HepG2 (cell line): Measurements from ENCODE around the gene MPIG6B. TPM values are rescaled to one million over a fixed set of nuclear protein-coding genes. Genes with fewer than 3 reads are reported as not detected.

Experiments
- AHR ChIP-seq: IDR thresholded peaks from 2 replicates; pipeline ENCODE4 v1.6.1; 2018; ENCODE audit warnings: missing genetic modification reagents, missing compliant biosample characterization
- ARHGAP35 ChIP-seq: sonication (generic); formaldehyde crosslinking; IDR thresholded peaks from 2 replicates; pipeline ENCODE4 v1.9.0; 2022; ENCODE audit warnings: mild to moderate bottlenecking, inconsistent platforms, moderate library complexity, missing genetic modification reagents, borderline replicate concordance
- MAFG ChIP-seq: sonication (generic); formaldehyde crosslinking; IDR thresholded peaks from 2 replicates; pipeline ENCODE4 v1.5.1; 2020; ENCODE audit warnings: mild to moderate bottlenecking, missing genetic modification reagents
- NFIB ChIP-seq: sonication (generic); formaldehyde crosslinking; IDR thresholded peaks from 2 replicates; pipeline ENCODE4 v1.9.0; 2021; ENCODE audit warnings: missing genetic modification reagents, mild to moderate bottlenecking, borderline replicate concordance
- PHF8 ChIP-seq: sonication (generic); formaldehyde crosslinking; IDR thresholded peaks from 2 replicates; pipeline ENCODE4 v1.5.0; 2020; ENCODE audit warnings: missing genetic modification reagents
- SRSF1 ChIP-seq: fragments of 200-400 bp; formaldehyde crosslinking; optimal IDR thresholded peaks from 2 replicates; pipeline ENCODE3; 2017; ENCODE audit warnings: mild to moderate bottlenecking, low read depth, low read length, moderate library complexity
- ZNF572 ChIP-seq: sonication (generic); formaldehyde crosslinking; IDR thresholded peaks from 2 replicates; pipeline ENCODE4 v1.5.1; 2020; ENCODE audit warnings: mild to moderate bottlenecking, missing genetic modification reagents
- ZNF616 ChIP-seq: sonication (generic); formaldehyde crosslinking; IDR thresholded peaks from 2 replicates; pipeline ENCODE4 v1.5.0; 2020; ENCODE audit warnings: low read depth, mild to moderate bottlenecking, missing genetic modification reagents
- ZNF709 ChIP-seq: sonication (generic); formaldehyde crosslinking; IDR thresholded peaks from 2 replicates; pipeline ENCODE4 v1.5.0; 2020; ENCODE audit warnings: mild to moderate bottlenecking, missing genetic modification reagents
- polyA plus RNA-seq, 8 experiments: library from polyadenylated mRNA; depleted of rRNA in 3 of 8; stranded (reverse) in 7 of 8; unstranded in 1 of 8; fragments of >200 nt; fragmentation: Illumina TruSeq in 4 of 8; extraction: Trizol in 4 of 8; gene quantifications; 2 replicates each; pipeline versions ENCODE4 v1.2.1 to v1.2.3, GENCODE V29; 2011 to 2016; ENCODE audit warnings: low read depth in 4 of 8, missing spikeins in 1 of 8, mixed read lengths in 1 of 8; ENCODE audit not compliant: insufficient read depth in 1 of 8
- total RNA-seq, 5 experiments: library from RNA; depleted of rRNA; stranded (reverse); fragments of >200 nt; fragmentation: Illumina TruSeq; extraction: Trizol; gene quantifications; 2 replicates each; pipeline ENCODE4 v1.2.3, GENCODE V29; 2016; ENCODE audit warnings: low read depth in 1 of 5
- TF ChIP-seq, protein P1 (sequence below): sonication (generic); formaldehyde crosslinking; IDR thresholded peaks from 2 replicates; pipeline ENCODE4 v1.5.0; 2020; ENCODE audit warnings: mild to moderate bottlenecking, missing genetic modification reagents

Gene MPIG6B
- total and polyA plus RNA-seq, 2 of the 13 experiments (the other 11 are each of a cell fraction or from before 2014, with no cell fraction given): not detected

DNA sequence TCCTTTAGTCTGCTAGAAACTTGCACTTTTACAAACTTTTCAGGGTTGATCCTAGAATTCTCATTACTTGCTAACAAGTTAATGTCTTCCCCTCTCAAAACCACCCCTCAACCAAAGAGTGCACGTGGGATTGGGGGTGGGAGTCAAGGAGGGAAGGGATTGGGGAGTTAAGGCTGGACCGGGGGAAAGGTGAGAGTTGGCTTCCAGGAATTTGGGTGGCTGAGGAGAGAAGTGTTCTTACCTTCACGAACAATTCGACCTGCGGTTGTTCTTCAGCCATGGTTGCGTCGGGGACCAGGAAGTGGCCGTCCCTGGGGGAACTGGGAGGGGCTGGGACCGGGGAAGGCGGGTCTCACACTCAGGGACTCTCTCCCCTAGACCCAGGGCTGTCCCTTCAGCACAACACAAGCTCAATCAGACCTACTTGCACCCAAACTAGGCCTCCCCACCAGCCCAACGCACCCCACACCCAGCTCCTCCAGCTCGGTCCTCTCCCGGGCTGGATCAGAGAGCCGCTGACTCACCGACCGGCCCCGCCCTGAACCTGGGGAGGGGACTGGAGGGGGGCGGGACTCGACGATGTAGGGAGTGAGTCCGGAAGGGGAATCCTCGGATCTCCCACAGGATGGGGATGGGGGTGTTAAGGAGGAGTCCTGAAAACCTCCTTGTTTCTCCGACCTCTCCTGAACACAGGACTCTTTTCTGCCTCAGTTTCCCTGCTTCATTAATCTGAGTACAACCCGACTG is 13.0 kb downstream of the MPIG6B start, which contains the start of gene CLIC1 (continued):
- TF ChIP-seq NFIB (CRISPR knock-in tag): no peak
- TF ChIP-seq ZNF572 (CRISPR knock-in tag): no peak
- TF ChIP-seq PHF8 (CRISPR knock-in tag): peak; percentile 73
- TF ChIP-seq ARHGAP35 (CRISPR knock-in tag): peak; percentile 60; the same call in 1 of the 2 replicates
- no peak; the same call in 1 of the 2 replicates for TF ChIP-seq ZNF616 (CRISPR knock-in tag)
- peak; percentile 93 for TF ChIP-seq SRSF1
- TF ChIP-seq, protein P1, sequence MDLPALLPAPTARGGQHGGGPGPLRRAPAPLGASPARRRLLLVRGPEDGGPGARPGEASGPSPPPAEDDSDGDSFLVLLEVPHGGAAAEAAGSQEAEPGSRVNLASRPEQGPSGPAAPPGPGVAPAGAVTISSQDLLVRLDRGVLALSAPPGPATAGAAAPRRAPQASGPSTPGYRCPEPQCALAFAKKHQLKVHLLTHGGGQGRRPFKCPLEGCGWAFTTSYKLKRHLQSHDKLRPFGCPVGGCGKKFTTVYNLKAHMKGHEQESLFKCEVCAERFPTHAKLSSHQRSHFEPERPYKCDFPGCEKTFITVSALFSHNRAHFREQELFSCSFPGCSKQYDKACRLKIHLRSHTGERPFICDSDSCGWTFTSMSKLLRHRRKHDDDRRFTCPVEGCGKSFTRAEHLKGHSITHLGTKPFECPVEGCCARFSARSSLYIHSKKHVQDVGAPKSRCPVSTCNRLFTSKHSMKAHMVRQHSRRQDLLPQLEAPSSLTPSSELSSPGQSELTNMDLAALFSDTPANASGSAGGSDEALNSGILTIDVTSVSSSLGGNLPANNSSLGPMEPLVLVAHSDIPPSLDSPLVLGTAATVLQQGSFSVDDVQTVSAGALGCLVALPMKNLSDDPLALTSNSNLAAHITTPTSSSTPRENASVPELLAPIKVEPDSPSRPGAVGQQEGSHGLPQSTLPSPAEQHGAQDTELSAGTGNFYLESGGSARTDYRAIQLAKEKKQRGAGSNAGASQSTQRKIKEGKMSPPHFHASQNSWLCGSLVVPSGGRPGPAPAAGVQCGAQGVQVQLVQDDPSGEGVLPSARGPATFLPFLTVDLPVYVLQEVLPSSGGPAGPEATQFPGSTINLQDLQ (CRISPR knock-in tag): no peak
- TF ChIP-seq ZNF709 (CRISPR knock-in tag): no peak
- no peak; the same call in 1 of the 2 replicates for TF ChIP-seq AHR (CRISPR knock-in tag)
- no peak for TF ChIP-seq MAFG (CRISPR knock-in tag)
- TF ChIP-seq, all 625 proteins: peak for 275
